Measurements from ENCODE around the gene KRTAP12-2.

KRTAP12-2 gene

DNA sequence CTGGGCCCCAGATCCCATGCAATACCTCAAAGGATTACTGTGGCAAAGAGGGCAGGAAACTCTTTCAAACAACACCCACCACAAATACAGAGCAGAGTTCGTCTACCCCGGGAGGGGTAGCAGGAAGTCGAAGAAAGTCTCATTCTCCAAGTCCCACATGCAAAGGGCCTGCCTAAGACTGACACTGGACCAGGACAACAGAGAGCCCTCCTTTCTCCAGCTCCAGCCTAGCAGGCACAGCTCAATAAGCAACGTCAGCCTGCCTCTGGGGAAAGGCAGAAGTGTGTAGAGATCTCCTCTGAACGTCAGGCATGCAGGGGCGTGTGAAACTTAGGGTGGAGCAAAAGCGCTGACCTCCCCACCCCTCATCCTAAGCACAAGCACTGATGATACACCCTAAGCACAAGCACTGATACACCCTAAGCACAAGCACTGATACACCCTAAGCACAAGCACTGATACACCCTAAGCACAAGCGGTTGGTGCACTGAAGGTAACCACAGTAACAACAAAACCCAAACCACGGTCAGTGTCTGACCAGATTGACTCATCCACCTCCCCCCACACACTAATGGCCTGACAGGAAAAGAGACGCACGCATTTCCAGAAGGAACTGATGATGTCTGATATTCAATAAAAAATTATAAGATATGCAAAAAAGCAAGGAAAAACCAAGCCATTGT, 7.7 kb downstream of the KRTAP12-2 start:
- Histone ChIP-seq H3K9ac (ENCODE audit: low read depth in 1 of 2, low read length in 2 of 2) (no peak overlapping the region), H3K9me3 (ENCODE audit: control insufficient read depth in 1 of 2, low read length in 2 of 2) (no peaks in the 10 kb centered on the region), H3K27ac (ENCODE audit: low read depth, low read length) (no peak overlapping the region), H3K4me3 (ENCODE audit: low read depth in 1 of 2, low read length in 2 of 2) (no peak overlapping the region), H3K27me3 (ENCODE audit: control insufficient read depth in 1 of 2, insufficient read depth in 2 of 2, low read length in 2 of 2) (no peaks in the 10 kb centered on the region), H3K4me1 (ENCODE audit: control insufficient read depth in 1 of 2, insufficient read depth in 2 of 2, low read length in 2 of 2) (peaks cover 0 to 4% of the 10 kb centered on the region in 2 donors), H3K36me3 (ENCODE audit: control insufficient read depth in 1 of 2, insufficient read depth in 2 of 2, low read length in 2 of 2) (no peaks in the 10 kb centered on the region)

- no peak overlapping the region for H3K27ac ChIP-seq (ENCODE audit: low read depth, low read length)
- H3K27me3 ChIP-seq (ENCODE audit: control insufficient read depth in 1 of 2, insufficient read depth in 2 of 2, low read length in 2 of 2): no peaks in the 10 kb centered on the region
- no peak overlapping the region for H3K4me3 ChIP-seq (ENCODE audit: low read depth in 1 of 2, low read length in 2 of 2)
- H3K36me3 ChIP-seq (ENCODE audit: control insufficient read depth in 1 of 2, insufficient read depth in 2 of 2, low read length in 2 of 2): no peaks in the 10 kb centered on the region
- H3K9me3 ChIP-seq (ENCODE audit: control insufficient read depth in 1 of 2, low read length in 2 of 2): no peaks in the 10 kb centered on the region
- peaks cover 0 to 4% of the 10 kb centered on the region in 2 donors for H3K4me1 ChIP-seq (ENCODE audit: control insufficient read depth in 1 of 2, insufficient read depth in 2 of 2, low read length in 2 of 2)
- no peak overlapping the region for H3K9ac ChIP-seq (ENCODE audit: low read depth in 1 of 2, low read length in 2 of 2)
These were observed 8.2 kb downstream of the KRTAP12-2 start for GRCh38 chr21:44658541-44658910.

DNA sequence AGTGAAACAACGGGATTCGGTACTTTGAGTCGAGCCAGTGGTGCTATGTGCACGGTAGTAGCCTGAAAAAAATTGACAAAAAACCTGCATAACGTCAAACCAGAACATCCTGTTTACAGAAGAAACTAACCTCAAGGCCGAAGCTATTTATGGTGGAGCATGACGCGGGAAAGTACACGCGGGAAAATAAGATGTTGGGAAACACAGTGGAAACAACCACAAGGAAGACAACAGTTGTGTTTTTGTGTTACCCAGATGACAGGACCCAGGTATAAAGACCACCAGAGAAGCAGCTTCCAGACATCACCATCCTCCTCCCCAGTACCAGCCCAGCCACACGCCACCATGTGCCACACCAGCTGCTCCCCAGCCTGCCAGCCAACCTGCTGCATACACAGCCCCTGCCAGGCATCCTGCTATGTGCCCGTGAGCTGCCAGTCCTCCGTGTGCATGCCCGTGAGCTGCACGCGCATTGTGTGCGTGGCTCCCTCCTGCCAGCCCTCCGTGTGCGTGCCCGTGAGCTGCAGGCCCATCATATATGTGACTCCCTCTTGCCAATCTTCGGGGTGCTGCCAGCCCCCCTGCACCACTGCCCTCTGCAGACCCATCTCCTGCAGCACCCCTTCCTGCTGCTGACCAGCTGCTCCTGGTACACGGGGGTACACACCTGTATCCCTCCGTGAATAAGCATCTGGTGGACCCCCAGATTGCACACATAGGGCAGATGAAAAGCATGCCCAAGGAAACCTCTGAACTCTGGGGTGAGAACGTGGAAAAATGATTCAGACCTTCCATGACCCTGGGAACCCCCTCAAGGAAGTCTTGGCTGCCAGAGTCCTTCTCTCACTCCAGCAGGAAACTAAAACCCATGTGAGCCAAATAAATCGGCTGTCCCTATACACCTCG, 8.8 kb downstream of the KRTAP12-2 start, which contains the start of gene KRTAP12-3:
Gene KRTAP12-3 (plus strand): TSS at position 298 of the 906 bp plus-strand sequence. CDS start 48 bp downstream, at position 346.
- Histone ChIP-seq H3K36me3 (ENCODE audit: control insufficient read depth in 1 of 2, insufficient read depth in 2 of 2, low read length in 2 of 2) (no peaks in the 10 kb centered on the region), H3K27me3 (ENCODE audit: control insufficient read depth in 1 of 2, insufficient read depth in 2 of 2, low read length in 2 of 2) (no peaks in the 10 kb centered on the region), H3K4me3 (ENCODE audit: low read depth in 1 of 2, low read length in 2 of 2) (no peak within 1 kb of the TSS), H3K4me1 (ENCODE audit: control insufficient read depth in 1 of 2, insufficient read depth in 2 of 2, low read length in 2 of 2) (peaks cover 0 to 4% of the 10 kb centered on the region in 2 donors), H3K27ac (ENCODE audit: low read depth, low read length) (peak within 1 kb of the TSS; percentile 28), H3K9me3 (ENCODE audit: control insufficient read depth in 1 of 2, low read length in 2 of 2) (no peaks in the 10 kb centered on the region), H3K9ac (ENCODE audit: low read depth in 1 of 2, low read length in 2 of 2) (peak within 1 kb of the TSS in 1 of 2 donors; percentile 4)

GRCh38 chr21:44656868-44657267, 9.9 kb downstream of the KRTAP12-2 start:
- Histone ChIP-seq H3K9ac (ENCODE audit: low read depth in 1 of 2, low read length in 2 of 2) (peak overlapping the region in 1 of 2 donors; percentile 4), H3K9me3 (ENCODE audit: control insufficient read depth in 1 of 2, low read length in 2 of 2) (no peaks in the 10 kb centered on the region), H3K4me3 (ENCODE audit: low read depth in 1 of 2, low read length in 2 of 2) (no peak overlapping the region), H3K27me3 (ENCODE audit: control insufficient read depth in 1 of 2, insufficient read depth in 2 of 2, low read length in 2 of 2) (no peaks in the 10 kb centered on the region), H3K36me3 (ENCODE audit: control insufficient read depth in 1 of 2, insufficient read depth in 2 of 2, low read length in 2 of 2) (no peaks in the 10 kb centered on the region), H3K4me1 (ENCODE audit: control insufficient read depth in 1 of 2, insufficient read depth in 2 of 2, low read length in 2 of 2) (peaks cover 0 to 4% of the 10 kb centered on the region in 2 donors), H3K27ac (ENCODE audit: low read depth, low read length) (no peak overlapping the region)

DNA sequence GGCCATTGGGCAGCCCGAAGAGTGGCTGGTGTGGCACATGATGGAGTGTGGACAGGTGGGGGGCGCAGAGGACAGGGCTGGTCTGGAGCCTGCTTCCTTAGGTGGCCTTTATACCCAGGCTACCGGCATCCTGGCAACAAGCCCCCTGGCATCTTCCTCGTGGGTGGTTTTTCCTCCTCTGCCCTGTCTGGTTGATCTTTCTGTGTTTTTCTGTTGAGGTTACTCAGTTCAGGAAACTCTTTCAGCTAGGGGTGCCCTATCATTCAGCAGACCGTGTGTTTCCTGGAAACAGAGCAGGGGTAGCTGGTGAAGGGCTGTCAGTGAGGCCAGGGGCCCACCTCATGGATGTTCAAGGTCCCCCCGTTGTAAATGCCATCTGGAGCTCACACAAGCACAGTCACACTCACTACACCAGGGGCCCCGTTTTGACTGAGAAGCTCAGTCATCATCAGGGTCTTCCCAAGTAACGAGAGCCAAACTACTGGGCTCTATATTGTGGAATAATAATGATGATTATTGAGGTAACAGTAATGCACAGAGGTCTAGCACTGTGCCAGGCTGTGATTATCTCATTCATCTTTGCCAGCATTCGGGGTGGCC, 12.1 kb downstream of the KRTAP12-2 start, which contains the start of gene KRTAP12-4:
Gene KRTAP12-4 (minus strand): TSS at position 84 of the 600 bp plus-strand sequence. CDS start 45 bp downstream, at position 39.
- Histone ChIP-seq H3K27me3 (ENCODE audit: control insufficient read depth in 1 of 2, insufficient read depth in 2 of 2, low read length in 2 of 2) (no peaks in the 10 kb centered on the region), H3K4me1 (ENCODE audit: control insufficient read depth in 1 of 2, insufficient read depth in 2 of 2, low read length in 2 of 2) (peaks cover 0 to 4% of the 10 kb centered on the region in 2 donors), H3K9ac (ENCODE audit: low read depth in 1 of 2, low read length in 2 of 2) (no peak within 1 kb of the TSS), H3K36me3 (ENCODE audit: control insufficient read depth in 1 of 2, insufficient read depth in 2 of 2, low read length in 2 of 2) (no peaks in the 10 kb centered on the region), H3K4me3 (ENCODE audit: low read depth in 1 of 2, low read length in 2 of 2) (no peak within 1 kb of the TSS), H3K27ac (ENCODE audit: low read depth, low read length) (no peak within 1 kb of the TSS), H3K9me3 (ENCODE audit: control insufficient read depth in 1 of 2, low read length in 2 of 2) (no peaks in the 10 kb centered on the region)

- H3K9ac ChIP-seq (ENCODE audit: low read depth in 1 of 2, low read length in 2 of 2): no peak overlapping the region
- no peak overlapping the region for H3K4me3 ChIP-seq (ENCODE audit: low read depth in 1 of 2, low read length in 2 of 2)
- H3K9me3 ChIP-seq (ENCODE audit: control insufficient read depth in 1 of 2, low read length in 2 of 2): no peaks in the 10 kb centered on the region
- H3K4me1 ChIP-seq (ENCODE audit: control insufficient read depth in 1 of 2, insufficient read depth in 2 of 2, low read length in 2 of 2): peaks cover 0 to 4% of the 10 kb centered on the region in 2 donors
- H3K27me3 ChIP-seq (ENCODE audit: control insufficient read depth in 1 of 2, insufficient read depth in 2 of 2, low read length in 2 of 2): no peaks in the 10 kb centered on the region
- no peaks in the 10 kb centered on the region for H3K36me3 ChIP-seq (ENCODE audit: control insufficient read depth in 1 of 2, insufficient read depth in 2 of 2, low read length in 2 of 2)
- H3K27ac ChIP-seq (ENCODE audit: low read depth, low read length): no peak overlapping the region
These were observed 12.8 kb downstream of the KRTAP12-2 start for GRCh38 chr21:44653656-44654575.

- H3K9ac ChIP-seq (ENCODE audit: low read depth in 1 of 2, low read length in 2 of 2): no peak overlapping the region
- no peak overlapping the region for H3K27ac ChIP-seq (ENCODE audit: low read depth, low read length)
- H3K4me1 ChIP-seq (ENCODE audit: control insufficient read depth in 1 of 2, insufficient read depth in 2 of 2, low read length in 2 of 2): no peaks in the 10 kb centered on the region
- no peak overlapping the region for H3K4me3 ChIP-seq (ENCODE audit: low read depth in 1 of 2, low read length in 2 of 2)
- H3K27me3 ChIP-seq (ENCODE audit: control insufficient read depth in 1 of 2, insufficient read depth in 2 of 2, low read length in 2 of 2): no peaks in the 10 kb centered on the region
- no peaks in the 10 kb centered on the region for H3K9me3 ChIP-seq (ENCODE audit: control insufficient read depth in 1 of 2, low read length in 2 of 2)
- H3K36me3 ChIP-seq (ENCODE audit: control insufficient read depth in 1 of 2, insufficient read depth in 2 of 2, low read length in 2 of 2): no peaks in the 10 kb centered on the region
These were observed 13.6 kb downstream of the KRTAP12-2 start for GRCh38 chr21:44653123-44653522.

- Histone ChIP-seq H3K36me3 (ENCODE audit: control insufficient read depth in 1 of 2, insufficient read depth in 2 of 2, low read length in 2 of 2) (no peaks in the 10 kb centered on the region), H3K27me3 (ENCODE audit: control insufficient read depth in 1 of 2, insufficient read depth in 2 of 2, low read length in 2 of 2) (no peaks in the 10 kb centered on the region), H3K27ac (ENCODE audit: low read depth, low read length) (no peak overlapping the region), H3K4me3 (ENCODE audit: low read depth in 1 of 2, low read length in 2 of 2) (no peak overlapping the region), H3K9me3 (ENCODE audit: control insufficient read depth in 1 of 2, low read length in 2 of 2) (no peaks in the 10 kb centered on the region), H3K4me1 (ENCODE audit: control insufficient read depth in 1 of 2, insufficient read depth in 2 of 2, low read length in 2 of 2) (no peaks in the 10 kb centered on the region), H3K9ac (ENCODE audit: low read depth in 1 of 2, low read length in 2 of 2) (no peak overlapping the region)
These were observed 15.6 kb downstream of the KRTAP12-2 start for GRCh38 chr21:44650973-44651675.

Measured in duodenal mucosa (tissue), 2 donors.